Colonic mucosa (tissue), 4 donors: ENCODE data around the gene ANKRD18B. TPM values are rescaled to one million over a fixed set of nuclear protein-coding genes. Genes with fewer than 3 reads are reported as not detected.
"Not testable (repeated sequence)": the region's sequence is repeated elsewhere in the genome, so short reads cannot be mapped to it uniquely, and the experiment has no call there.

Source experiments
- DNase-seq: peaks from one replicate; pipeline ENCODE4 v3.0.0-alpha.2; 2020
- H3K27ac ChIP-seq: fragments of 200-600 bp; one replicate; pipeline ENCODE4 v1.8.0; 2021
- H3K27me3 ChIP-seq: fragments of 200-600 bp; one replicate; pipeline ENCODE4 v1.8.0; 2021
- H3K36me3 ChIP-seq: fragments of 200-600 bp; one replicate; pipeline ENCODE4 v1.8.0; 2021
- H3K4me1 ChIP-seq: fragments of 200-600 bp; one replicate; pipeline ENCODE4 v1.8.0; 2021; ENCODE audit warnings: mild to moderate bottlenecking
- H3K4me3 ChIP-seq: fragments of 200-600 bp; one replicate; pipeline ENCODE4 v1.8.0; 2021
- H3K9ac ChIP-seq, 2 donors: one replicate each; pipeline ENCODE4 v1.7.0; 2013; ENCODE audit warnings: control low read depth in 2 of 2, low read depth in 2 of 2, low read length in 2 of 2
- H3K9me3 ChIP-seq: fragments of 200-600 bp; one replicate; pipeline ENCODE4 v1.8.0; 2021
- intact Hi-C: fragments of 100-400 bp; cut with DNase I; formaldehyde crosslinking; loops from one replicate; pipeline ENCODE4 v1.14.1; 2022
- total RNA-seq, 2 donors: library from RNA; stranded (reverse); fragmentation: NEBNext Ultra II Directional in 1 of 2; extraction: Animal tissue kit (Norgen Biotek cat#: 25700) in 1 of 2; gene quantifications; one replicate each; pipeline ENCODE4 v1.2.1, GENCODE V29; 2021
- TF ChIP-seq, protein P1 (sequence below): fragments of 200-600 bp; IDR thresholded peaks from one replicate; pipeline ENCODE4 v1.8.0; 2022; ENCODE audit warnings: antibody characterized with exemption, mild to moderate bottlenecking
- donor health status: healthy.
- donor health status: DM: no; HTN: no; CAD: no.
- donor health status: DM: no; HTN: no; CAD: no.

Gene ANKRD18B
- total RNA-seq, 2 donors from 2014 or later = 0.57 TPM; not detected in 1

DNA sequence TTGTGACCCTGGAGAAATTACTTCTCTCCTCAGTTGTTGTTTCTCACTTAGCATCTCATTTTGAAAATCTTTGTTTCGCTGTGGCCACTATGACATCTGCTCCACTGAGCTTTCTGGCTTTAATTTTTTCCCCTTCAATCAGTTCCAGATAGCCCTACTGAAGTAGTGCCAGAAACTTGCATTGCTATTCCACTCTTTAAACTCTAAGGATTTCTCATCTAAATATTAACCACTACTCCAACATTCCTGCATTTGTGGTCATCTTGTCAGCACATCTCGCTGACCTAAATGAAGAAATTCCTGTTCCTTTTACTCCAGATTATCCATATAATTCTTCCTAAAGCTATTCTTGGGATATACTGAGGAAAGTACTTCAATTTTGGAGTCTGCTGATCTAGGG is 35.0 kb upstream of the ANKRD18B start:
- H3K9me3 ChIP-seq = no peaks in the 10 kb centered on the region
- intact Hi-C loops = no loop called here
- no peaks in the 10 kb centered on the region for H3K27me3 ChIP-seq
- no peak overlapping the region for H3K9ac ChIP-seq
- H3K27ac ChIP-seq = no peak overlapping the region
- no peaks in the 10 kb centered on the region for H3K4me1 ChIP-seq
- DNase-seq = no peak
- H3K4me3 ChIP-seq = no peak overlapping the region
- TF ChIP-seq, protein P1, sequence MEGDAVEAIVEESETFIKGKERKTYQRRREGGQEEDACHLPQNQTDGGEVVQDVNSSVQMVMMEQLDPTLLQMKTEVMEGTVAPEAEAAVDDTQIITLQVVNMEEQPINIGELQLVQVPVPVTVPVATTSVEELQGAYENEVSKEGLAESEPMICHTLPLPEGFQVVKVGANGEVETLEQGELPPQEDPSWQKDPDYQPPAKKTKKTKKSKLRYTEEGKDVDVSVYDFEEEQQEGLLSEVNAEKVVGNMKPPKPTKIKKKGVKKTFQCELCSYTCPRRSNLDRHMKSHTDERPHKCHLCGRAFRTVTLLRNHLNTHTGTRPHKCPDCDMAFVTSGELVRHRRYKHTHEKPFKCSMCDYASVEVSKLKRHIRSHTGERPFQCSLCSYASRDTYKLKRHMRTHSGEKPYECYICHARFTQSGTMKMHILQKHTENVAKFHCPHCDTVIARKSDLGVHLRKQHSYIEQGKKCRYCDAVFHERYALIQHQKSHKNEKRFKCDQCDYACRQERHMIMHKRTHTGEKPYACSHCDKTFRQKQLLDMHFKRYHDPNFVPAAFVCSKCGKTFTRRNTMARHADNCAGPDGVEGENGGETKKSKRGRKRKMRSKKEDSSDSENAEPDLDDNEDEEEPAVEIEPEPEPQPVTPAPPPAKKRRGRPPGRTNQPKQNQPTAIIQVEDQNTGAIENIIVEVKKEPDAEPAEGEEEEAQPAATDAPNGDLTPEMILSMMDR = no peak
- H3K36me3 ChIP-seq = no peaks in the 10 kb centered on the region

DNA sequence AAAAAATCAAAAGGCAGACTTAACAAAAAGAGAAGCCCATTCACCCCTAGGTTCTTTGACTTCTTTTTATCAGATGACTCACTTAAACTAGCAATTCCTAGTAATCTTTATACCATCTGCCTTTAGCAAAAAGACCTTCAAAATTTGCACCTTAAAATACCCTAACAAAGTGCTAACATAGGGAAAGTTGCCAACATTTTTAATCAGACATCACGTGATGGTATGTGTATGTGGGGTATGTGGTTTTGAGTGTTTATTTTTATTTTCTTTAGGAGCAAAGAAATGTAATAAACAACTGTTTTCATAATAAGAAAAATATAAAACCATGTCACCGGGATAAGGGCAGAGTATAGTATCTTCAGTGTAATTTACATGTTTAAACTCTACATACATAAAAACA is 30.2 kb upstream of the ANKRD18B start:
- H3K27ac ChIP-seq, H3K9ac ChIP-seq, DNase-seq, H3K36me3 ChIP-seq, H3K9me3 ChIP-seq, intact Hi-C loops, H3K27me3 ChIP-seq, H3K4me3 ChIP-seq, H3K4me1 ChIP-seq: not testable (repeated sequence)

DNA sequence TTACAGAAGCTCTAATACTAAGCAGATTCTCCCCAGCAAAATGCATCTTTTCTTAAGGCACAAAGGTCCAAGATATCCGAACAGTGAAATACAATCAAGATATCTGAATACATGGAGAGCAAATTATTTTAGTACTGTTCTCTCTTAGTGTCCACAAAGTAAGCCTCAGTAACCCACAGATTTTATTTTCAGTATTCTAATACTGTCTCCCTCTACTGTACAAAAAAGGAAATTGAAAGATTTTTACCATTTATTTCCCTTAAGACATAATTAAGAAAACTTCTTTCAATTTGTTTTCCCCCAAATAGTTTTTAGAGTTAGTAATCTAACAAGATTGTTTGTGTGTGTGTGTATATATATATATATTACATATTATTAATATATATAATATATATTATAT is 25.7 kb upstream of the ANKRD18B start:
- no peaks in the 10 kb centered on the region for H3K4me1 ChIP-seq
- TF ChIP-seq, protein P1 = no peak
- DNase-seq = no peak
- intact Hi-C loops = no loop called here
- H3K9me3 ChIP-seq = no peaks in the 10 kb centered on the region
- no peak overlapping the region for H3K27ac ChIP-seq
- no peaks in the 10 kb centered on the region for H3K36me3 ChIP-seq
- no peak overlapping the region for H3K9ac ChIP-seq
- no peaks in the 10 kb centered on the region for H3K27me3 ChIP-seq
- H3K4me3 ChIP-seq = no peak overlapping the region

DNA sequence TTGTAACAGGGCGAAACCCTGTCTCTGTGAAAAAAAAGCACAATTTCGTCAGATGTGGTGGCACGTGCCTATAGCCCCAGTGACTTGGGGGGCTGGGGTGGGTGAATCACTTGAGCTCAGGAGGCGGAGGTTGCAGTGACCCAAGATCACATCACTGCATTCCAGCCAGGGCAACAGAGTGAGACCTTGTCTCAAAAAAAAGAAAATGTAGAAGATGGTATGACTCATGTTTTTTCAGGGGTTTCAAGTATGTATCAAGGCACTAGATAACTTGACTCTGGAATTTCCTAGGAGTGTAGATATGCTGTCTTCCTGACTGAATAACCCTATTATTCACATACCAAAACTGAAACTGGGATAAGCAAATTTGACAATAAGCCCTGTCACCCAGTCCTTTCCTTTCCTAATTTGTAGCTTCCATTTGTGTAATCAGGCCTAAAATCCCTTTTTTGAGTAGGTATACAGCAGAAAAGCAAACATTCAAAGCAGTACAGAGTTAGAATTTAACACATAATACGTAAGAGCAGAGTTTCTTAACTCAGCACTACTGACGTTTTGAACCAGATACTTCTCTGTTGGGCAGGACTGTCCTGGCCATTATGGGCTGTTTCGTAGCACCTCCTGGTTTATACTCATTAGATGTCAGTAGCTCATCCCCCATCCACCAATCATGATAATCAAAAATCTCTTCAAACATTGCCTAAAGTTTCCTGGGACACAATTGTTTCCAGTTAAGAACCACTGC is 17.3 kb upstream of the ANKRD18B start:
- no peak for DNase-seq
- Histone ChIP-seq H3K4me1 (no peaks in the 10 kb centered on the region), H3K27ac (no peak overlapping the region), H3K4me3 (no peak overlapping the region), H3K9me3 (no peaks in the 10 kb centered on the region), H3K27me3 (no peaks in the 10 kb centered on the region), H3K36me3 (no peaks in the 10 kb centered on the region), H3K9ac (no peak overlapping the region)
- TF ChIP-seq, protein P1 = no peak
- intact Hi-C loops = no loop called here

DNA sequence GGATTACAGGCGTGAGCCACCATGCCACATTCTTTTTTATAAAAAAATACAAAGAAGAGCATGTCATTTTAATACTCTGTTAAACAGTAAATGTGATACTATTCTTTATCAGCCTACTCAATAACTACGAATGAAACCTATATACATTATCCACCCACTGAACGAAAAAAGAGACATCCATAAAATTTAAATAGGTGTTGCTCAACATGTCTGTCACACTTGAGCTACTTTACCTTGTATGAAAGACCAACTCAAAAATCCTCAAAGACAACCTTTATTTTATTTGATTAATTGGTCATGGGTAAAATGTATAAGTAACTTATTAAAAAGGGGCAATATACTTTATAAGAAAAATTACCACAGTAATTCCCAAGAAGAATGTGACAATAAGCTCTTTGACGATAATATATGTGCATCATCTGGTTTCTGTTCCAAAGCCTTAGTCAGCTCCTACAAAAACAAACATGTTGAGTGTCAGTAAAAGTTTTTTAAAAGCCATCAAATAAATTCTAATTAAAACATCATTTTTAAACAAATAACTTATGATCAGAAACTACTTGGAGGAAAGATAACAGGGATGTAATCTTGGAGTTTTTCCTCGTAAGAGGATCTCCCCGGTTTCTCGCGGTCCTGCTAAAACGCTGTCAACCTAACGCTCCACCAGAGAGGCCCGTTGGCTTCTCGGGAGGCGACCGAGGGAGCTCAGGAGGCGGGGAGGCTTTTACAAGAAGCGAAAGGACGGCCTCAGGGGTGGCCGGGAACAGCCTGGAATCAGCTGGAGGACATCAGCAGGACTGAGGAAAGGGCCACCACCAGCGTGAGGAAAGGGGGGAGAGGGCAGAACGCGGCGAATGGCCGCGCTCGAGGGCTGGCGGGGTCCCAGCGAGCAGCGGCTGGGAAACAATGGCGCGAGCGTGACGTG is 13.5 kb upstream of the ANKRD18B start:
- H3K27me3 ChIP-seq = no peaks in the 10 kb centered on the region
- intact Hi-C loops = no loop called here
- no peaks in the 10 kb centered on the region for H3K9me3 ChIP-seq
- H3K4me1 ChIP-seq = no peaks in the 10 kb centered on the region
- H3K9ac ChIP-seq = peak overlapping the region; percentile 19 to 54
- no peaks in the 10 kb centered on the region for H3K36me3 ChIP-seq
- peak overlapping the region; percentile 55 for H3K27ac ChIP-seq
- TF ChIP-seq, protein P1 = no peak
- peak; percentile 45 for DNase-seq
- peak overlapping the region; percentile 59 for H3K4me3 ChIP-seq

DNA sequence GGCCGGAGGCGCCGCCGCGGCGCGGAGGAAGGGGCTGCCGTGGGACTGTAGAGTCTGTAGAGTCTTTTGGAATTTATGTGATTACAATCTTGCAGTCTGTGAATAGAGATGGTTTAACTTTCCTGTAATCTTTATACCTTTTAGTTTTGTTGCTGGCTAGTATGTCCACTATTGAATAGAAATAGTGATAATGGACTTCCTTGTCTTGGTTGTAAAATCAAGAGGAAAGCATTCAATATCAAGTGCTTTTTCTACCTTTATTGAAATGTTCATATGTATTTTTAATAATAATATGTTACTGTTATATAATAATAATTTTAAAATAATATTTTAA is 12.9 kb upstream of the ANKRD18B start:
- intact Hi-C loops, H3K27me3 ChIP-seq, DNase-seq, H3K4me1 ChIP-seq, H3K36me3 ChIP-seq, H3K9me3 ChIP-seq: not testable (repeated sequence)
- Histone ChIP-seq H3K27ac (peak overlapping the region; percentile 55), H3K4me3 (peak overlapping the region; percentile 59), H3K9ac (peak overlapping the region; percentile 19 to 54)

DNA sequence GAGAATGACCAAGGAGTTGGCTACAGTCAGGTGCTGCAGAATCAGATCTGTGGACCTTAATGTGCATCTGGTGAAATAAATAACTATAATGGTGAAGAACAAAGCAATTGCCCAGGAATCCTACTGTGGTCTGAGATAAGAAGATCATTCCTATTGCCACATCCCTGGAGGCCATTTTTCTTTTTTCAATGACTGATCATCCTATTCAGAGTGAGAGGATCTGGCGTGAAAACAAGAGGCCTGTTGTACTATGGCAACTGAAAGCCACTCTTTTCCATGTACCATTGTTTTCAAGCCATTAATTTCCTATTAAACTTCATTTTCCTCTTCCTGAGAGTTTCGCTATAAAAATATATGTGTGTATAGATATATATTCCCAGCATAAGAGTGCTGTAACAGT is 11.5 kb upstream of the ANKRD18B start:
- intact Hi-C loops, H3K4me1 ChIP-seq, H3K9ac ChIP-seq, DNase-seq, H3K27ac ChIP-seq, H3K27me3 ChIP-seq, H3K9me3 ChIP-seq, H3K36me3 ChIP-seq, H3K4me3 ChIP-seq: not testable (repeated sequence)

DNA sequence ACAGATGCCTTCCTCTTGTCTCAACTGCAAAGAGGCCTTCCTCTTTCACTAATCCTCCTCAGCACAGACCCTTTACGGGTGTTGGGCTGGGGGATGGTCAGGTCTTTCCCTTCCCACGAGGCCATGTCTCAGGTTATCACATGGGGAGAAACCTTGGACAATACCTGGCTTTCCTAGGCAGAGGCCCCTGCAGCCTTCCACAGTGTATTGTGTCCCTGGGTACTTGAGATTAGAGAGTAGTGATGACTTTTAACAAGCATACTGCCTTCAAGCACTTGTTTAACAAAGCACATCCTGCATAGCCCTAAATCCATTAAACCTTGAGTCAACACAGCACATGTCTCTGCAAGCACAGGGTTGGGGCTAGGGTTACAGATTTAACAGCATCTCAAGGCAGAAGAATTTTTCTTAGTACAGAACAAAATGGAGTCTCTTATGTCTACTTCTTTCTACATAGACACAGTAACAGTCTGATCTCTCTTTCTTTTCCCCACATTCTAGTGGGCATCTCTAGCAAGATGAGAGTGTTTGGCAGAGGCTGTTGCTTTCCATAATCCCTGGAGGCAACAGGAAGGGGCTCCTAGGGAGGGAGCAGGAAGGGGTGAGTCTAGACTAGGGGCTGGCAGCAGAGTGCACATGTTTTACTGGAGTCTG is 8.6 kb upstream of the ANKRD18B start:
- H3K27ac ChIP-seq, intact Hi-C loops: not testable (repeated sequence)

DNA sequence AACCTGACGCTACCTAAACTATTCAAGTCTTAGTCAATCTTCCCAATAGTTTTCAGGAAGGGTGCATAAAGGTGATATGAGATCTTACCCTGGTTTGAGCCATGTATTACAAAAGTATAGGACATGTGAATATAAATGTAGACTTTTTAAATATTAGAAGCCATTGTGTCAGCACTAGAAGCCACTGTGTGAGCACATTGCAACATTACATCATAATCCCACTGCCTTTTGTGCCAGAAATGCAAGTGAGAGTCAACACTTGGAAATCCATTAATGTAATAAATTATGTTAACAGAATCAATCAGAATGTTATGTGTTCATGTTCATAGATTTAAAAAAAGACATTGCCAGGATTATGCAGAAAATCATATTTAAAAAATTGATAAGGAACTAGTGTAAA is 7.7 kb upstream of the ANKRD18B start:
- H3K27me3 ChIP-seq, H3K9me3 ChIP-seq, H3K4me1 ChIP-seq, H3K9ac ChIP-seq, intact Hi-C loops, H3K4me3 ChIP-seq, H3K36me3 ChIP-seq, DNase-seq, H3K27ac ChIP-seq: not testable (repeated sequence)

More for the DNA sequence above, 8.6 kb upstream of the ANKRD18B start:
- DNase-seq, H3K36me3 ChIP-seq, H3K4me1 ChIP-seq, H3K27me3 ChIP-seq, H3K9ac ChIP-seq, H3K4me3 ChIP-seq, H3K9me3 ChIP-seq: not testable (repeated sequence)
